Measurements from ENCODE around the gene DCAF15.
"Not testable (repeated sequence)": the region's sequence is repeated elsewhere in the genome, so short reads cannot be mapped to it uniquely, and the experiment has no call there.

The DCAF15 gene

DNA sequence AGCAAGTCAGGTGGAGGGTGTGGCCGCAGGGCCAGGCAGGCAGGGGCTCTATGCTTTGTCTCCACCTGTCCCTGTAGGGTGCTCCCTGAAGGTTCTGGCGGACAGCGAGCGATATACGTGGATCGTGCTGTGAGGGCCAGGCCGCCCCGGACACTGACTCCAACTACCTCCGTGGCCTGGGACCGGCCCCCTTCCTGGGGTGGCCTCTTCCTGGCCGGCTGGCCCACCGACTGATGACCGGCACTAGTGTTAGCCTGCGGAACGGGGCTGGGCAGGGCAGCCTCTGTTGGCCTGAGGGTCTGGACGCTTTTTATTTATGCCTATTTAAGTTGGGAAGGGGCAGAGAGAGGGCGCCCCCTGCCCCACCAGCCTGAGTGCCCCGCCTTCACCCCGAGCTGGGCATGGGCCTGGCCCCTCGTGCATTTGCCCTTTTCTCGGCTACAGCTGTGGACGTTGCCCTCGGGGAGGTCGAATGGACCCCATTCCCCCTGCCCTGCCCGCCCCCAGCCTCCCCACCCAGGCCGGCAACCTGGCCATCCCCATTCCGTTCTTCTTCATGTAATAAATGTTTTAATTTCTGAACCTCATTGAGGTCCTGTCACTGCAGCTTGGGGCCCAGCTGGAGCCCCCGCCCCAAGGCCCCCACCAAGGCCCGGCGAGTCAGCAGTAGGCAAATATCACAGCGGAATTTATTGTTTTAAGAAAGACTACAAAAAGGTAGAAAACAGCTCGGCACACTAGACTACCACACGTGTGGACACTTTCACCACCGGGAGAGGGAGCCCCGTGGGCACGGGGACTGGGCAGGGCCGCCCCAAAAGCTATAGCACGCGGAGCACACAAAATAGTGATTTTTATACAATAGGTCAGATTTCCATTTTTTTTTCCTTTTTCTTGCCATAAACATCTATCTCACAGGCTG is 8.8 kb downstream of the DCAF15 start:
- no peak for DNase-seq

DNA sequence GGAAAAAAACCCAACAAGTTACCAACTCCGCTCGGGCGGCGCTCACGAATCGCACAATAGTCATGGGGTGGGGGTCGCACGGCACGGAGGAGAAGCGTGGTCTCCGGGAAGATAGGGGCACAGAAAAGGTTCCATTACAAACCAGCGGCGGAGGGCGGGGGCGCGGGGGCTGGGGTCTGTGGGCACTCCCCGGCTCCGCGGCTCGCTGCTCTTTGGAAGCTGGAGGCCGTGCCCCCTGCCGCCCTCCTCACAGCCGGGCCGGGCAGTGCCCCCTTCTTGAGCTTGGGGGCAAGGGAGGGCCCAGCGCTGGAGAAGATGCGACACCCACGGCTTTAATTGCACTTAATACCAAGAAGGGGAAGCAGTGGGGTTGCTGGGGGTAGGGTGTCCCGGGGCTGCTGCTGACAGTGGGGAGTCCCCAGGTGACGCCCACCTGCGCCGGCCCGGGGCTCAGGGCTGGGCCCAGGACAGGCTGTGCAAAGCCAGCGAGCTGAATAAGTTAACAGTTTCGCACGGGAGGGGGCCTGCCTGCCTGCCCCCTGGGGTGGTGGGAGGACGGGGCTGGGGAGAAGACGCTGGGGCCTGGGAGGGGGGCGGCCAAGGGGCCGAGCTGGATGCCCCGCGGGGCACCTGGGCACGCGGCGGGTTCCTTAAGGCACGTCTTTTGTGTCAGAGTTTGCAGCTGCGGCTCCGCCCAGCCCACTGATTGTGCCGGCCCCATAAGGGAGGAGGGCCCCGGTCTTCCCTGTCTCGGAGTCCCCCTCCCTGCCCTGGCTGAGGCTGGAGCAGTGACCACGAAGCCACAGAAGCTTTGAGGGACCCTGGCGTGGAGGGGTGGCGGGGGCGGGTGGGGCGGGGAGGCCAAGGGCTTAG is 9.8 kb downstream of the DCAF15 start:
- no peak for DNase-seq

DNA sequence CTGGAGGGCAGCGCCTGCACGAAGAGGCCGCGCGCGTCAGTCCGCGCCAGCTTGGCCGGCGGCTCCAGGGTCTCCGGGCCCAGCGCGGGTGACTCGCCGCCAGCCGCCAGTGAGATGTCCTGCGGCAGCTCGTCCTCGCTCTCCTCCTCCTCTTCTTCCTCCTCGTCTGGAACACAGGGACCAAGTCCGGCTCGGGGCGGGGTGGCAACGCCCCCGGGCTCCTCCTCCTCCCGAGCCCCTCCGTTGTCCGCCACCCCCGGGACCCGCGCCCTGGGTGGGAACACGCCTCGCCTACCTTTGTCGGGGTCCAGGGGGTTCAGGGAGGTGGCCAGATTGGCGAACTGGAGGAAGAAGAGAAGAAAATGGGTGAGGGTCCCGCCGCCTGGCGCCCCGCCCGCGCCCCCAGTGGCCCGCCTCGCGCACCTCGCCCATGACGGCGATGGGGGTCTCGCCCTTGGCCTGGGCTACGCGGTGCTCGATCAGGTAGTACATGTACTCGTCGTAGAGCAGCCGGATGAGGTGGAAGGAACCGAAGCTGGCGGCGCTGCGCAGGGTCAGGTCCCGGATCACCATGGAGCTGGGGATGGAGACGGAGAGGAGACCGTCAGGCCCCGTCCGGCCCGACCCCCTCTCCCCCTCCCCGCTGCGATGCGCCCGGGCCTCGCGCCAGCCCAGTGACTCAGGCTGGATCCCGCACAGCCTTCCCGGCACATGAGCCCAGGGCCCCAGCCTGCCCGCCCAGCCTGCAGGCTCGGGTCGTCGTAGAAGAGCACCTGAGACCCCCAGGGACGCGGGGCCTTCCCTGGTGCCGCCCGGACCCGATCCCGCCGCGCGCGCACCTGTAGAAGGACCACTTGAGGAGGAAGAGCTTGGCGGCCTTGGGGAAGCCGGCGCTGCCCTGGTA is 10.6 kb downstream of the DCAF15 start:
- no peak for DNase-seq

DNA sequence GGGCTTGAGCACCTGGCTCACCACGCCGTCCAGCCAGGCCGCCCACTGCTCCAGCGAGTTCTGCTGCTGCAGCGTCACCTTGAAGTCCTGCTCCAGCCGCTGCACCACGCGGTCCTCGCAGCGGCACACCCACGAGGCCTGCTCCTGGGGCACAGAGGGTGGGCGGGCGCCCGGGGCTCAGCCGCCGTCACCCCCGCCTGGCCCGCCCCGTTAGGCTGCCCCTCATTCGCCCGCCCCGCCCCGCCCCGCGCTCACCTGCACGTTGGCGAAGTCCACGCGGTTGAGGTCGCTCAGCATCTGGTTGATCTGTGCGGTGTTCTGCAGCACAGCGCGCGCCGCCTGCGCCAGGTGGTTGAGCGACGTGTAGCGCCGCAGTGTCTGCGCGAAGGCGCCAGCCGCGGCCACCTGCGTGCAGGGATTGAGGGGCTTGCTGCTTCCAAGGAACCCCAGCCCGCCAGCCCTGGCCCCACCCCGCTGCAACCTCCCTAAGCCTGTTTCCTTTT is 11.3 kb downstream of the DCAF15 start:
- DNase-seq = no peak

DNA sequence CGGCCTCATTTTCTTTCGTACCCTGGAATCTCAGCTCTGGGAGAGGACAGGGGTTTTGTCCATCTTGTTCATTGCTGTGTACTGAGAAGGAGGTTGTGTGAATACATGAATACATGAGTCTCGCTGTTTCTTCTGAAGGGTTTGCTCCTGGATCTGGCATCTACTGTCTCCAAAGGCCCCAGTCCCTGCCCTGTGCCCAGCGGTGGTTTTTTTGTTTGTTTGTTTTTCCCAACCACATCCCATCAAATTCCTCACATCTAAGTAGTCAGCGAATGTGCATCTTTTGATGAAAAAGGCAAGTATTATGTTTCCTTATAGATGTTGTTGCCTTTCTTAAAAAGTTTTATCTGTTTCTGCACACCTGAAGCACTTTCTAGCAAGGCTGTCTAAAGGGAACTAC is 12.5 kb downstream of the DCAF15 start:
- DNase-seq = no peak

DNA sequence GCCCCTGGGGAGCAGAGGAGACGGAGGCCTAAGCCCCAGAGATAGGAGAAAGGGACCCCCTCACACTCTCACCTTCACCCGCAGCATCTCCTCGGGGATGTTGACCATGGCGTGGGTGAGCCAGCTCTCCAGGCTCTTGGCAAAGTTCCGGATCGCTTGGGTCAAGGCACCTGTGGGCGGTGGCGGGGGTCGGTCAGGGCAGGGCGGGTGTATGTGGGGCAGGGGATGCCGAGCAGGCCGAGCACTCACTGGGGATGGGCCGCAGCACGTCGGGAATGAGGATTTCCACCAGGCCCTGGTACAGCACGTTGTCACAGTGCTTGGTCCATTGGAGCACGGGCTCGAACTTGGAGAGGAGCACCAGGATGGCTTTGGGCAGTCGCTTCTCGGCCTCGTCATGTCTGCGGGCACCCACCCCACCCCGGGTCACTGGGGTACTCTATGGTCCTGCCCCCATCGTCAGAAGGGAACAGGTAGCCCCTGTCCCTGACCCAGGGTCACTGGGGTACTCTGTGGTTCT is 13.1 kb downstream of the DCAF15 start:
- no peak for DNase-seq

DNA sequence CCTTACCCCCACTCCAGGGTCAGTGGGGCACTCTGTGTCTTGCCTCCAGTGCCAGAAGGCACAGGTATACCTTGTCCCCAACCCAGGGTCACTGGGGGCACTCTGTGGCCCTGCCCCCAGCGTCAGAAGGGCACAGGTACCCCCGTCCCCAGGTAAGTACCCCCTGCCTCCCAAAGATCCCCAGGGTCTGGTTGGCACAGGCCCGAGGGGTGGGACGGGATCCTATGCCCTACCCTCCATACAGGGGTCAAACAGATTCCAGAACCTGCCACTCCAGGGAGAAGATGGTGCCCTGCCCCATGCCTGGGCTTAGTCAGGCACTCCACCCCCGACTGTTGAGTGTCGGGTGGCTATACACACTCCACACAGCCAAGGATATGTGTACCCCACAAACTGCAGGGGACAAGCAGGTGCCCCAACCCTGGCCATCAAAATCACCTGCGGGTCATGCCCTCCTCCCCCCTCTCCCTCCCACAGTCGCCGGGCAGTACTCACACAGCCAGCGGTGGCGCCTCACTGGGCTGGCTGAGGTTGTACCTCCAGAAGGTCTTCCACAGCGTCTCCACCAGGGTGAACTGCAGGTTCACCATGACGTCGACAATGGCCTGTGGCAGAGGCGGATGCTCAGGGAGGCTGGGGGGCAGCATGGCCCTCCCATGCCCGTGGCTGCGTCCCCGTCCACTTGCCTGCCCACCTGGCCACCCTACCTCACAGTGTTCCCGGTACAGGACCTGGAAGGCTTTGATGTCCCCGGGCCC is 13.8 kb downstream of the DCAF15 start:
- DNase-seq = no peak

DNA sequence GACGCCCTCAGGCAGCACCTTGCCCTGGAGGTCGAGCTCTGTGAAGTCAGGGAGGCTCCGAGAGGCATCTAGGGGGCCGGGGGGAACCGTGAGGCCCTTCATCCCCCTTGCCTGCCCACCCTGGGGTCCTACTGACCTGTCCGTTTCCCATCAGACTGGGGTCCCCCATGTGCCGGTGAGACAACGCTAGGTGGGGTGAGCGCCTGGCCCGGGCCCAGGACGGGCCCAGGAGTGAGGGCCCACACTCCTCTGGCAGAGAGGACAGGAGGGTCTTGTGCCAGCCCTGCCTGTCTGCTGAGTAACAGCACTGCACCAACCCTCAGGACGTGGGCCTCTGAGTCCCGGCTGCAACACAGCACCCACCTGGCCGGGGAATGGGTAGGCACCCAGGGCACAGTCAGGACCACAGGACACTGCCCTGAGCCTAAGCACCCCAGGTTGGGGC is 14.4 kb downstream of the DCAF15 start:
- DNase-seq = no peak

DNA sequence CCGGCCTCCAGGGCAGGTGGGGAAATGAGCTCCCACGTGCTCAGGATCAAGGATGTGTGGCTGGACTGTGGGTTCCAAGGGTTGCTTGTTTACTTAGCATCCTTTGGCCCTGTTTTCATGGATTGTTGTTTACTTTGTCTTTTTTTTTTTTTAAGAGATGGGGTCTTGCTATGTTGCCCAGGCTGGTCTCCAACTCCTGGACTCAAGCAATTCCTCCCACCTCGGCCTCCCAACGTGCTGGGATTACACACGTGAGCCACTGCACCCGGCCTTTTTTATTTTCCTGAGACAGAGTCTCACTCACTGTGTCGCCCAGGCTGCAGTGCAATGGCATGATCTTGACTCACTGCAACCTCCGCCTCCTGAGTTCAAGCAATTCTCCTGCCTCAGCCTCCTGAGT is 14.9 kb downstream of the DCAF15 start:
- DNase-seq = not testable (repeated sequence)

DNA sequence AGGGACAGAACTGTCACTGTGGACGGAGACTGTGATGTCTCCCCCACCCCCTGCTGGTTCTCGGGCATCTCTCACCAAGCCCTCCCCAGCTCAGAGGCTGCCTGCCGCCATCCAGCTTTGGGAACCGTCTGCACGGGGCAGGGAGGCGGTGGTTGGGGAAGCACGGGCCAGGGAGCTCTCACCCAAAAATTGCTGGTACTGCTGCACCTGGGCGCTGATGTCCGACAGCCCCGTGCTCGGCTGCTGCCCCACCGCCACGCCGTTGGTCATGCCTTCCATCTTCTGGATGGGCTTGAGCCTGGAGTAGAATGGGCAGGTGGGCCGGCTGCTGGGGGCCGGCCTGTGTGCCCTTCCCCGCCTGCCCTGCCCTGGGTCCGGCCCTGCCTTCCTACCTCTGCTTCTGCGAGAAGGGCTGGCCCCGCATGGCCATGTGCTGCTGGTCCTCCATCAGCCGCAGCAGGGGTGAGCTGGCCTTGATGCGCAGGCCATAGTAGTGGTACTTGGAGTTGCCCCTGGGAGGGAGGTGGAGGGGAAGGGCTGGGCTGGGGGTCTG is 16.1 kb downstream of the DCAF15 start:
- no peak for DNase-seq

DNA sequence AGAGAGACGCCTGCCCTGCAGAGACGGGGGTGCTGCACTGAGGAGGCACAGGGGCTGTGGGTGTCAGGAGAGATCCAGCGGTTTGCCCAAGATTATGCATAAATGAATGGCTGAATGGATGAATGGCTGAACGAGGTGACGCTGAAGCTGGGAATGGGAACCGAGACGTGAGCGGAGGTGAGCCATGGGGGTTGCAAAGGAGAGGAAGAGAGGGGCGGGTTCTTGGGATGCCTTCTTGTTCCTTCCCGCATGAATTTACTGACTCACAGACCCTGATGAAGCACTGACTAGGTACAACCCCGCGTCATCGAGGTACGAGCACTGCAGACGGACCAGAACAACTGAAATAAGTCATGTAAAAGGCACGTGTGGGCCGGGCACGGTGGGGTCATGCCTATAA is 16.7 kb downstream of the DCAF15 start:
- no peak for DNase-seq

DNA sequence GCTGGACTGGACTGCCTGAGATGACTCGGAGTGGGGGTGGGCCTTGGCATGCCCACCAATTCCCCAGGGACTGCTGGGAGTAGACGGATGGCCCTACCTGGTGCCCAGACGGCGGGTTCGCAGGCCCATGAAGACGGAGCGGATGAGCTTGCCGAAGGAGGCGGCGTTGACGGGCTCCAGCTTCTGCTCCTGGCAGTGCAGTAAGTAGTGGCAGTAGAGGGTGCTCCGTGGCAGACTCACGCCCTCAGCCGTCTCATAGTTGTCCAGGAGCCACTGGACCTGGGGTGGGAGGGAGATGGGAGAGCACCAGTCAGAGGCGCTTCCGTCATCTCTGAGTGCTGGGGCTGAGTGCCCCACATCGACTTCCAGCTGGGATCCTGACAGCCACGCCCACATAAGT is 17.6 kb downstream of the DCAF15 start:
- no peak for DNase-seq

DNA sequence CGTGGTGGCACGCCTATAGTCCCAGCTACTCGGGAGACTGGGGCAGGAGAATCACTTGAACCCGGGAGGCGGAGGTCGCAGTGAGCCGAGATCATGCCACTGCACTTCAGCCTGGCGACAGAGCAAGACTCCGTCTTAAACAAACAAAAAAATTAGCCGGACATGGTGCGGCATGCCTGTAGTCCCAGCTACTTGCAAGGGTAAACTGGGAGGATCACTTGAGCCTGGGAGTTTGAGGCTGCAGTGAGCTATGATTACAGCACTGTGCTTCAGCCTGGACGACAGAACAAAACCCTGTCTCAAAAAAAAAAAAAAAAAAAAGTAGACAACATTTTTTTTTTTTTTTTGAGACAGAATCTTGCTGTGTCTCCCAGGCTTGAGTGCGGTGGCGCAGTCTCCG is 19.6 kb downstream of the DCAF15 start:
- DNase-seq = not testable (repeated sequence)

DNA sequence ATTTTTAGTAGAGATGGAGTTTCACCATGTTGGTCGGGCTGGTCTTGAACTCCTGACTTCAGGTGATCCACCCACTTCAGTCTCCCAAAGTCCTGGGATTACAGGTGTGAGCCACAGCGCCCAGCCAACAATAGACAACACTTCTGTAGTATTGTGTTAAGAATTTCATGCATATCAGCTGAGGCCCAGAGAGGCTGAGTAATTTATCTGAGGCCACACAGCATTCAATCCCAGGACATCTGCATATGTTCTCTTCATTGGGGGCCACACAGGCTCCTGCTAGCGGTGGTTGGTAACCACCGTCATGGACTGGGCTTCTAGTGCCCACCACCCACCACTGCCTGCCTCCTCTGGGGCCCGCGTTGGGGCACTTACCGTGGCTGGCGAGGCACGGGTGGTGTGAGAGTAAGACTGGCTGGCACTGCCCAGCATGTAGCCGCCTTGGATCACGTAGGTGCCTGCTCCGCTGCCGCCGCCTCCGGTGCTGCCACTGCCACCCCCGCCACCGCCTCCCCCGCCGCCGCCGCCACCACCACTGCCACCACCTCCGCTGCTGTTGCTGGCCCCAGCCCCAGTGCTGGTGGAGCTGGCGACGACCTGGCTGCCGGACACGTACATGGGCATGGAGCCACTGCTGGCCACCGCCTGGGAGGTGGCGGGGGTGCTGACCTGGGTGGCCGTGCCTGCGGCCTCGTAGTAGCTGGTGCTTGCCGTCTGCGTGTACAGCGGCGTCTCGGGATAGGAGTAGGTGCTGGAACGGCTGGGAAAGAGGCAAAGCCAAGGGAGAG is 20.3 kb downstream of the DCAF15 start:
- DNase-seq = no peak

DNA sequence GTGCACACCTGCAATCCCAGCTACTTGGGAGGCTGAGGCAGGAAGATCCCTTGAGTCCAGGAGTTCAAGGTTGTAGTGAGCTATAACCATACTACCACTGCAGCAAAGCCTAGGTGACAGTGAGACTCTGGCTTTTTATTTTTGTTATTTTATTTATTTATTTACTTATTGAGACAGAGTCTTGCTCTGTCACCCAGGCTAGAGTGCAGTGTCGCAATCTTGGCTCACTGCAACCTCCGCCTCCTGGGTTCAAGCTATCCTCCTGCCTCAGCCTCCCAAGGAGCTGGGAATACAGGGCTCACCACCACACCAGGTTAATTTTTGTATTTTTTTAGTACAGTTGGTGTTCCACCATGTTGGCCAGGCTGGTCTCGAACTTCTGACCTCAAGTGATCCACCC is 21.2 kb downstream of the DCAF15 start:
- not testable (repeated sequence) for DNase-seq

DNA sequence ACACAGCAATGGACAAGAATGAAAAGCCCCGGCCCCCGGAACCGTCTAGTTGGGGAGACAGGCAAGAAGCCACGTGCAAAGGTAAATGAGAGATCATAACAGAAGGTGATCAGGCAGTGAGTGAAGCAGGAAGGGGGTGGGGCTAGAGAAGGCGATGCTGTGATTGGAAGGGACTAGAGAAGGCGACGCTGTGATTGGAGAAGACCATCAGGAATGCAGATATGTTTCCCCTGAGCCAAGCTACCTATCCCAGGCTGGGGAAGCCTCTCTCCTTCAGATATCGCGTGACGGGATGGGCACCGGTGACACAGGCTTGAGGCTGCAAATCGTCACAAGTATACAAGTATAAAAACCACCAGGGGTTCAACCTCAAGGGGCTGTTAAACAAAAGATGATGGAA is 21.8 kb downstream of the DCAF15 start:
- DNase-seq = peak; percentile 99

DNA sequence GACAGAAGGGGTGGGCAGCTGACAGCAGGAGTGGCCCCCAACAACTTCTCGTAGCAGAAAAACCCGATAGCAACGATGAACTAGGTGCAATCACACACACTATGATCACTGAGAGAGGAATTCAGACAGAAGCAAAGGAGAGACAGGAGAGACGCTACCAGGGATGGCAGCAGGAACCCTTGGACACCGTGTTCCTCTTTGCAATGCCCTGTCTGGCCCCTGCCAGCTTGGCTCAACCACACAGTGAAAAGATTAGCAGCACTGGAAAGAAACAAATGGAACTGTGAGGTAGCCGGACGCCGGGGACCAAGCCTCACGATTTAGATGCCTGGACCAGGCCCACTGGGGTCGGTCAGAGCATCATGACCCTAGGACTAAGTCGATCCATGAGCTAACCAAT is 23.6 kb downstream of the DCAF15 start:
- DNase-seq = no peak

DNA sequence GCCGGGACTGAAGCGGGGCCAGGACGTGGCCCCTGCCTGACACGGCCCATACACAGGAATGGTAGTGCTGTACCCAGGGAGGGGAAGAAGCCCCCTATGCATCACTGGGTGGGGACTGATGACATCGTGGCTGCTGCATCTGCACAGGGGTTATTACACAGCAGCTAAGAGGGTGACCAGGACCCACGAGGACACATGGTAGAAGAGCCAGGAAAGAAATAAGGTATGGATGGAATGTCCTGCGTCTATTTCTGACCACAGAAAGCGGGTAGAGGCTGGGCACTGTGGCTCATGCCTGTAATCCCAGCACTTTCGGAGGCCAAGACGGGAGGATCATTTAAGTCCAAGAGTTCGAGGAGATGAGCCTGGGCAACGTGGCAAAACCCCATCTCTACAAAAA is 24.1 kb downstream of the DCAF15 start:
- no peak for DNase-seq

DNA sequence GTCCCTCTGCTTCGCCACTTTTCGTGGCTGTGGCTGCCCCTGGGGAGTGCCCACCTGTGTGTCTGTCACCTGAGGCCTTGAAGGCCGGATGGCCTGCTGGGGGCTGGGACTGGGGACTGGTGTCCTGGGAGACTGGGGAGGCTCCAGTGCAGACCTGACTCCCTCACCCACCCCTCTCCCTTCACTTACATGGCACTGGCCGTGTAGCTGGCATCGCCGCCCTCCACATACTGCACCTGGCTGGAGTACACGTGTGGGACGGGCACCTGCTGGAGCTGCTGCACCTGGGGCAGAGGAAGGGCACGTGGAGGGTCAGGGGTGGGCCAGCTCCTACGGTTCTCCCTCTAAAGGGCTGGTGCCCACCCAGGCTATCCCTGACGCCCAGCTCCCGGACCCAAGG is 25.5 kb downstream of the DCAF15 start:
- DNase-seq = no peak
